Adrenal gland (tissue), 5 donors: Measurements from ENCODE around the gene ICAM1.

Experiments
- CTCF ChIP-seq, 6 experiments: fragments of 450-650 bp in 4 of 6; fragments of 200-600 bp in 2 of 6; sonication (generic) in 1 of 6; IDR thresholded peaks; 1 replicate in 5 of 6; 2 replicates in 1 of 6; pipeline versions ENCODE4 v1.5.1 to v1.8.0; 2016 to 2021; ENCODE audit warnings: antibody characterized with exemption in 6 of 6, mild to moderate bottlenecking in 2 of 6, moderate library complexity in 1 of 6
- POLR2A ChIP-seq, 2 donors: fragments of 450-650 bp; IDR thresholded peaks; one replicate each; pipeline ENCODE4 v1.6.1; 2017; ENCODE audit warnings: antibody characterized with exemption in 2 of 2, mild to moderate bottlenecking in 2 of 2, moderate library complexity in 1 of 2
- donor health status: DM: no; HTN: no; CAD: no.

GRCh38 chr19:10332158-10332964 is 61.4 kb downstream of the ICAM1 start:
- TF ChIP-seq CTCF (IDR thresholded peaks at IDR 0.05) (no peak), POLR2A (IDR thresholded peaks at IDR 0.05) (no peak)
